GM13976 (cell line): Measurements from ENCODE around the gene IRAK1.

Experiments
- DNase-seq: peaks from one replicate; pipeline ENCODE4 v3.0.0; 2012; ENCODE audit warnings: low spot score
- CTCF ChIP-seq: IDR thresholded peaks from 2 replicates; pipeline ENCODE4 v1.5.1; 2012; ENCODE audit warnings: borderline replicate concordance, mild to moderate bottlenecking; ENCODE audit not compliant: insufficient read depth; ENCODE audit errors: extremely low read depth, missing control alignments, control extremely low read depth
- in situ Hi-C: fragments of 300-500 bp; cut with MboI; formaldehyde crosslinking; loops from one replicate; pipeline ENCODE4 v1.12.0; 2022; ENCODE audit warnings: low sequenced_read_pairs, mixed read lengths, inconsistent platforms; ENCODE audit not compliant: unreplicated experiment

Gene IRAK1

GRCh38 chrX:154027986-154028385, 8.3 kb upstream of the IRAK1 start:
- no peak for TF ChIP-seq CTCF
- in situ Hi-C loops, result no loop called here
- no peak for DNase-seq

- DNase-seq, result no peak
- no peak for TF ChIP-seq CTCF
- in situ Hi-C loops, result no loop called here
These were observed 7.3 kb upstream of the IRAK1 start for GRCh38 chrX:154027022-154027402.

- in situ Hi-C loops, result no loop called here
These were observed 6.7 kb upstream of the IRAK1 start for GRCh38 chrX:154026136-154027021.

GRCh38 chrX:154025230-154025629, 5.5 kb upstream of the IRAK1 start:
- in situ Hi-C loops, result no loop called here
- DNase-seq, result no peak
- TF ChIP-seq CTCF, result no peak

More at GRCh38 chrX:154026136-154027021, 6.7 kb upstream of the IRAK1 start:
- TF ChIP-seq CTCF, result no peak
- DNase-seq, result no peak

- no peak for TF ChIP-seq CTCF
- no peak for DNase-seq
- in situ Hi-C loops, result loop anchor here (25.0 kb wide), 1 partner anchor 513 kb away; the partner anchor contains the start of genes G6PD and IKBKG
These were observed 4.6 kb upstream of the IRAK1 start for GRCh38 chrX:154024271-154024670.

GRCh38 chrX:154023276-154024000, 3.7 kb upstream of the IRAK1 start:
- in situ Hi-C loops, result loop anchor here (25.0 kb wide), 1 partner anchor 514 kb away; the partner anchor contains the start of genes G6PD and IKBKG
- no peak for DNase-seq
- no peak for TF ChIP-seq CTCF
